HG03066 (cell line): ENCODE results near the gene NACC2.

Experiments
- ATAC-seq: cut with Tn5 transposase; IDR thresholded peaks from one replicate; pipeline ENCODE4 v1.9.1; 2021; ENCODE audit warnings: low read depth; ENCODE audit not compliant: unreplicated experiment

The NACC2 gene

DNA sequence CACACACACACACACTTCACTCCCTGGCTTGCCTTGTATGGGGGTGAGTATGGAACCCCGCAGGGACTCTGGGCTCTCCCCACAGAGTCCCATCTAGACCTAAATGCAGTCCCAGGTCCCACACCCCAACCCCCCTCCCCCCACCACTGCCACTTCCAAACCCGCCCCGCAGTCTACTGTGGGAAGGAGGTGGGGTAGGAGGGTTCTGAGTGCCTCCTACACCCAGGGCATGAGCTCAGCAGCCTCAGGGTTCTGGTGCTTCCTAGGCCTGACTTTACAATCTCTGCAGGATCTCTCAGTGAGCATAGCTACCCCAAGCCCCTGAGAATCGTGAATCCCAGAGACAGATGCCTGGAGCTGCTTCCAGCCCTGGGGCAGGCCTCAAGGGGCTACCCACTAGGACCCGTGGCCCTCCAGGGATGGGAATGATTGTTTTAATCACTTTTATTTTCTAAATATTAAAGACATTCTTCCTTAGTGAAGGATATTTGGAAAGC lies 1.5 kb upstream of the NACC2 start:
- no peak for ATAC-seq

DNA sequence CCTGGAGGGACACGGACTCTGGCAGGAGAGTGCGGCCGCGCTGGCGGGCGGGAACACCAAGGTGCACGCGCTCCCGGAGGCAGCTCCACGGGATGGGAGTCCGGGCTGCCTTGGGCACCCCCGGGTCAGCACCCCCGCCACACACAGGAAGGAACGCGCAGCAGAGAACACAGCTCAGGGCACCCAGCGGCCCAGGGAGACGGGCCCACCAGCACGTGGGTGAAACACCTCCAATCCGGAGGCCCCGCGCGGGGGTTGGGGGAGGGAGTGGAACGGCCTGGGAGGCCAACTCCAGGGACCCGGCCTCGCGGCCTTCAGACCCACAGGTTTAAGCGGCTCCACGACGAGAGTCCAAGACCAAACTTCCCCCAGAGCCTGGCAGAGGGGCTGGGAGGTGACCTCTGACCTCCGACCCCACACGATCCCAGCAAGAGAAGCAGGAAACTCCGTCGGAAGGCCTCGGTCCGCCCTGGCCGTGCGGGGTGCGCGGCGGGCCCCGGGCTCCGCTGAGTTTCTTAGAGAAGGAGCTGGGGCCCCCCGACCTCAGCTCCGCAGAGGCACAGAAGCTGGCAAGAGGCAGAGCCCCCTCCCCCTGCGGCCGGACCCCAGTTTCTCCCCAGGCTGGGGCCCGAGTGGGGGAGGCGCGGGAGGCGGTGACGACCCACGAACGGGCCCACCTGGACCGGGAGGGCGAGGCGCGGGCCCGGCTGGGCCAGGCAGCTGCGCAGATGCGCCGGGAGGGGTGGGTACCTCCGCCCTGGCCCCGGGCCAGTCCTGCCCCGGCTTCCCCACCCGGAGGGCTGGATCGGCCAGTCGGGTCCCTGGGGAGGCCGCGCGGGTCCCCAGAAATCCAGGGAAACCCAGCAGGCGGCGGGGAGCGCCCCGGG lies 851 bp downstream of the NACC2 start:
- ATAC-seq, result no peak

DNA sequence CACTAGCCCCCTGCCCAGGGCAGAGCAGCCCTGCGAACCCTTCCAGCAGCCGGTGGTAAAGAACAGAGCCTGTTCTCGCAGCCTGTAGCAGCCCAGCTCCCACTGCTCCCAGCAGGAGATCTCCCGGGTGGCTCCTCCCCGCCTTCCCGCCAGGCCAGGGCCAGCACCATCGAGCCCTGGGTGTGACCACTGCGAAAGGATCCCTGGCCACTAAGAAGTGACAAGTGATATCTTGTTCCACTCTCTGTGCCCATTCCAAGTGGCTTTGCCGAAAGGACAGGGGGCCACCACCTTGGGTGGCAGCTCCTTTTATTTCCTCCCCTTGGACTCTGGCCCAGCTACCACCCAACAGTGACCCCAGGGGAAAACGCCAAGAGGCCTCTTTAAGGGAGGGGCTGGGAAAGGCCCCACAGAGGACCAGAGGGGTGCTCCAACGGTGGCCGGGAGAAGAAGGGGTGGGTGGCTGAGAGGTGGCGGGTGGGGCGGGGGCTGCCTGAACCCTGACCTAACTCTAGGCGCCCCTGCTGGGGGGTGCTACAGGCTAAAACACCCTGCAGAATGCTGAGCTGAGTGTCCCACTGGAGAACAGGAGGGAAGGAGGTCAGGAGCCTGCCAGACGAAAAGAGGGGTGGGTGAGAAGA lies 1.6 kb downstream of the NACC2 start:
- no peak for ATAC-seq

DNA sequence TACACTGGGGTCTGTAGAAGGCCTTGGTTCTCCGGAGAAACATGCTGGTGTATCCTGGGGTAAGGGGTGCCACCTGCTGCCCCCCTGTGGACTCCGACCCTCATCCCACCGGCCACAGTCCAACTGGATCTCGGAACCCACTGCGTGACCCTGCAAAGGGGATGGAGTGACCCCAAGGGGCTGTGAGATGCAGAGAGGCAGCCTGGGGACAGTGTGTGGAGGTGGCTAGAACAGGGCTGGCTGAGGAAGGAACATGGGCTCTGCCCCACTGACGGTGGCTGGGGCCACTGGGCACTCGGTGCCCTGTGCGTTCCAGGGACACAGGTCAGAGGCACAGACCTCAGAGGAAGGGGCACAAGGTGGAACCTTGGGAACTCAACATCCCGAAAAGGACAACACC lies 2.3 kb downstream of the NACC2 start:
- no peak for ATAC-seq

DNA sequence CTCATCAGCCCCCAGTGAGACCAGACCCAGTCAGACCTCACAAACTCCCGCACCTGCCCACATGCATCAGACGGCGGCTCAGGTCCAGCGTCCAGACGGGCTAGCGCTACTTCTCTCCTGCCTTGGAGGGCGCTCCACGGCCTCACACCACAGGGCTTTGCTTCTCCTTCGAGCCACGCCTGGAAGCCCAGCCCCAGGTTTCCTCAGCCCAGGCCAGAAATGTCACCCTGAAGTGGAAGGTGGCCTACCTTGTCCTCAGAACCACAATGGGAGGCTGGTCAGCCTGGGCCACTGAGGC lies 2.8 kb downstream of the NACC2 start:
- ATAC-seq, result no peak

DNA sequence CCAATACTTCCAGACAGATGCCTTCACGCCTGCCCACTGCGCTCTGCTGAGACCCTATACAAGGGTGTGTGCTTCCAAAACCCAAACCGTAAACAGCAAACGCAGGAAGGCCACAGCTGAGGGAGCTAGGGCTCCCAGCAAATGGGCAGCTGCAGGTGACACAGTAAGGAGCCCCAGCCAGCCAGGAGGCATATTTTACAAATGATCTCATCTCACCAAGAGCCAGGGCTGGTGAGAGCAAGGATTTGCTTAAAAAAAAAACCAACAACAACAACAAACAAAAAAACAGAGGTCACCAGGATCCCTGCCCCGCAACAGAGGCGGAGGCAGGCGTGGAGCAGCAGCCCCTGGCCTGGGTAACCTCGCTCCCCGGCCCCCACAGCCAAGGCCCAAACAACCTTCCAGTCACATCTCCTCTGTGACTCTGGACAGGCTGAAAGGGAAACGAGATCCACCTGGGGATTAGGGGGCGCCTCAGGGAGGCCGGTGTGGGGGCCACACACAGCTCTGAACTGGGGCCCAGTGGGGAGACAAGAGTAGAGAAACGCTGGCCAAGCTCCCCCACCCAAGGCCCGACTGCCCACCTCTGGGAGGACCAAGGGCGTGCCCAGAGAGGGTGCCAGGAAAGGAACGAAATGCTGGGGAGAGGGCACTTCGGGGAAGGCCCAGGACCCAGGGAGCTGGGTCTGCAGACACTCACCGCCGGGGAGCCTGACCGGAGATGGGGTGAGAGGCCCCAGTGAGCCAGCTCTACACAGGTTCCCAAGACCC lies 3.3 kb downstream of the NACC2 start:
- no peak for ATAC-seq

DNA sequence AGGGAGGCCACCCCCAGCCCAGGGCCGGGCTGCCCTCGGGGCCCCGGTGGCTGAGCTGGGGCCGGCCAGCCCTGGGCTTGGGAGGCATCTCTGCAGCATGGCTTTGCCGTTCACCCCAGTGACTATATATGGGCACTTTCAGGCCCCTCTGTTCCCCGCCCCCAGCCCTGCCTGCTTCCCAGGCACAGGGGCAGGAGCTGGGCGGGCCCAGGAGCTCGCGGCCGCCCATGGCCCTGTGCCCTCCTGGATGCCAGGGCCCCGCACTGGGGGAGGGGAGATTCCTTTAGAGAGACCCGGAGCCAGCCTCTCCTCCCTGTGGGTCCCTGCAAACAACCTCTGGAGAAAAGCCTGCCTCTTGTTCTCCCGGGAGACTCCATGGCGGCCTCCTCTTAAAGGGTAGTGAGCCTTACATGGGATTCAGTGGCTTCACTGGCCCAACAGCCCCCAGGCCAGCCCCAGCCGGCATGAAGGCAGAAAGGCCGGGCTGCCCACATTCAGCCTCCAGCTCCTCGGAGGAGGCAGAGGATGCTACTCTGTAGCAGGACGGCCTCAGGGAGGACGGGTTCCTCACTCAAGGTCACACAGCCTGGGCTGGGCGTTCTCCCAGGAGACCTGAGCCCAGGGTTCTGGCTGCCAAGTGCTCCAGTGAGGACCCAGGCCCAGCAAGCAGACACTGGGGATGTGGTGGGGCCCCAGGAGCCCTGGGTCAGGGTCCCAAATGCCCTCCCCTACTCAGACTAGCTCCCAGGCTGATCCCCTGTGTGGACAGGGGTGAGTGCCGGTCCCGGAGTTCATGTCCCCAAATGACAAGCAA lies 4.1 kb downstream of the NACC2 start:
- no peak for ATAC-seq

DNA sequence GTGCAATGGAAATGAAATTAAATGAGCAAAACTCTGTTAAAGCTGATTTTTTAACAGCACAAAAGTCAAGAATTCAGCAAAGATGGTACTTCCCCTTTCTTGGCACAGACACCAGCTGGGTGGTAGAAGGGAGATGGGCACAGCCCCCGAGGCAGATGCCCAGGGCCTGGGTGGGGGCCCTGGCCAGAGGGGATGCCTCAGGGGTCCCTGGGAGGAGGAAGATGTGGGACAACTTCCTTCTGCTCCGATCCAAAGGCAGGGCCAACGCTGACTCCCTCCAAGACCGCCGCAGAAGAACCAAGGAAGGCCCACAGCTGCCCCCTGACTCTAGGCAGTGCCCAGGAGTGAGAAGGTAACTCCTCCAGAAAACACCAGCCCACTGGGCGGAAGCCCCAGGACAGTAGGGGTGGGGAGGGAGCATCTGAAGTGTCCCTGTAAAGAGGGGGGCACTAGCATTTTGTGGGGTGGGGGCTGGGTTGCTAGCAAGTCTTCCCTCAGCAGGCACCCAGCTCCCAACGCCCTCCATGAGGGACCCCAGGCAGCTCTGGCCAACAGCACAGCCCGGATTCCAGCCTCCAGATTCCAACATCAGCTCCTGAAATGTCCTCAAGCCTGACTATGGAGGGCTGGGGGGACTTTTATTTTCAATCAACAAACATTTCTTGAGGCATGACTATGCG lies 4.9 kb downstream of the NACC2 start:
- ATAC-seq, result no peak

DNA sequence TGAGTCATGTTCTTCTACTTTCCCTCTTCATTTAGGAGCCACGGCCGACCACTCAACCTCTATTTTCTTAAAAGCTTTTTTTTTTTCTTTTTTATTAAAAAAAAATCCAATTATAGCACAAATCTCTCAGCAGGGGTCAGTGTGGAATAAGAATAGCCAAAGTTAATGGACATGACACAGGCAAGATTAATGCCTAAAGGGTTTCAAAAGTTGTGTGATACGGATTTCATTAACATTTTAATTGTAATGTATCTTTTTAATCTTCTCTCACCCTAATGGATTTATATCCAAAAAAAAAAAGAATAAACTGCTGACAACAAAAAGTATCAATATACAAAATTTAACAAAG lies 5.4 kb downstream of the NACC2 start:
- ATAC-seq, result no peak

DNA sequence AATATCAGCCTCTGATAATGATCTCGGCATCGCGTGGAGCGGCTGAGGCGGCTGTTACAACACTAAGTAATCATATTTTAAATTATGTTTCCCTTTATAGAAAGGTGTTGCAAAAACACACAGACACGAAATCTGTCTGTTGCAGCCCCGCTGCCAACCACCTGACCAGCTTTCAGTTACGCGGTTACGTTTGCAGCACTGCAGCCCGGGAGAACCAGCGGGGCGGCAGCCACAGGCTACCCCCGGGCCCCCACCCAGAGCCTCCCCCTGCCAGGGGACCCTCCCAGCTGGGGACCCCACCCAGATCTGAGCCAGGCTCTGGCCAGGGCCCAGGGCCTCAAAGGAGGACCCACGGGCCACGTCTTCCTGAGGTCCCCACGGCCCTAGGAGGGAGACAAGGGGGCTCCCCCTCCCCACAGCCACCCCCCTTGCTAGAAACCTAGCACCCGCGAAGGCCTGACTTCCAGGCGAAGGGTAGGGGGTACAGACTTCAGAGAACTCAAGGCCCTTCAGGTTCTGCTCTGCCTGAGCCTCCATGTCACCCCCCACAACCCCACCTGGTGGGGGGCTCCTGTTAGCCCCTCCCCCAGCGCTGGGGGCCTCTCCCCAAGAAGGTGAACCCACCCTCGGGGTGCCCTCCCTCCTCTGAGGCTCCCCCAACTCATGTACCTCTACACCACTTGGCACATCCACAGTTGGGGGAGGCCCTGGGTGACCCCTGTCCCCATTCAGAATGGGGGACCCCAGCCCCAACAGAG lies 6.0 kb downstream of the NACC2 start:
- no peak for ATAC-seq

DNA sequence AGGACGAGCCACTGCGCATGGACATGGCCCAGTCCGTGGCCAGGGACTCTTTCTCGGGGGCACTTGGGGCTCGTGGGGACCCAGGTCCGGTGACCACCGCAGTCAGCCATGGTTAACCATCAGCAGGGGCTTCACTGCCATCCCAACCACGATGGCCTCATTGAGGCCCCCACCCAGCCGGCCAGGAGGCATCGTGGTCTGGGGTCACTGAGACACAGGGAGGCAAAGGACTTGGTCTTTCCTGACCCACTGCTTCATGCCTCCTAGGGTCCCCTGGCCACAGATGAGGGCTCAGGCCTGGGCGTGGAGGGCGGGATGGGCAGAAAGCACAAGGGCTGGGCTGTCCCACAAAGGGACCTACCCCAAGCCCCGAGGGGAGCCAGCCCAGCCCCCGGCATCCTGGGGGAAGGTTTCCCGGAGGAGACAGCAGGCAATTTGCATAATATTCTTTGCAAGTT lies 6.6 kb downstream of the NACC2 start:
- no peak for ATAC-seq

DNA sequence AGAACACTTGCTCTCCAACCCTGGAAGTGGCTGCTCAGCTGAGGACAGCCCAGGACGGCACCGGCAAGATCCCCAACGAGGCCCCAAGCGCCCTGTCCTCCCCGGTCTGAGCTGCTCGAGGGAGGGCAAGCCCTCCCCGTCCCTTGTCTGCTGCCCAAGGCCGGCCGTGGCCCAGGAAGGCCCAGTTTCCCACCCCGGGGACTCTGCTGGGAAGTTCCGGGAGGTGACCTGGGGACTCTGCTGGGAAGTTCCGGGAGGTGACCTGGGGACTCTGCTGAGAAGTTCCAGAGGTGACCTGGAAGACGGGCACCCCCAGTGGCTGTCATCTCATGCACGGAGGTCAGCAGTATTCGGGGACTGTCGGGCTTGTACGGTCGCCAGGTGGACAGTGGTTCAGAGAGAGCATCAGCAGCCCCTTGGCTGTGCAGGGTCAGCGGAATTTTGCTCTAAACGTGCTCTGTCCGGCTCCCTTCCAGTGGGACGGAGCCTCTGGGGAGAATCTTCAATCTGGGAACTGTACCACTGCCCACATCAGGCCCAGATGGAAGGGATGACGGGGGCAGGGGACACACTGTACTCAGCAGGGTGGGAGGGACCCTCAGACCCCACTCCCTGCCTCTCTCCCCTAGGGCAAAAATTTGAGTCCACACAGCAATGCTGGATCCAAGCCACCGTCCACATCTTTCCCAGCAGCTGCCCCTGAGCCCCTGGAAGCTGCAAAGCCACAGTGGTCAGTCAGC lies 7.2 kb downstream of the NACC2 start:
- no peak for ATAC-seq

DNA sequence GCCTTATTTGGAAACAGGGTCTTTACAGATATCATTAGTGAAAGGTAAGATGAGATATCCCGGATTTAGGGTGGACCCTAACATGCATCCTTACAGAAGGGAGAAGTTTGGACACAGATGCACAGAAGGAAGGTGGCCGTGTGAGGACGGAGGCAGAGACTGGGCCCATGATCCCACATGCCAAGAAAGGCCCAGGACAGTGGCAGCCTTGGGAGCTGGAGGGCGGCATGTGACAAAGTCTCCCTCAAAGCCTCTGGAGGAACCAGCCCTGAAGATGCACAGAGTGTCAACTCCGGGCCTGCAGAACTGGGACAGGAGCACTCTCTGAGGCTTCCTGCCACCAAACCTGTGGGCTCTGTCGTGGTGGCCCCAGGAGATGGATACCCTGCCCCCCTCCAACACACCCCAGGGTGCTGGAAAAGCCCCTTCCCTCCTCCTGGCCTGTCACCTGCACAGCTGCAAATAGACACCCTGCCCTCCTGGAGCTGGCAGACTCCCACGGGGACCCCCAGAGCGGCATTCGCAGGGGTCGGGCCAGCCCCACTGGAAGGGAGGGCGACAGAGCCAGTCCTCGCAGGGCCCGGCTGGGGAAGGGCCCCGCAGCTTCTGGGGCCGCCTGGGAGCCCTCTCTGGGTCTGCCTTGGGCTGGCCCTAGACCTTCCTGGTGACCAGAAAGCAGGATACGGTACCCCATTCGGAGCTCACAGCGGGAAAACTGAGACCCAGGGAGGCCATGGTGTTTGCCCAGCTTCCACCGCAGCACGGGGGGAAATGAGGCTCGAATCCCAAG lies 7.9 kb downstream of the NACC2 start:
- no peak for ATAC-seq

DNA sequence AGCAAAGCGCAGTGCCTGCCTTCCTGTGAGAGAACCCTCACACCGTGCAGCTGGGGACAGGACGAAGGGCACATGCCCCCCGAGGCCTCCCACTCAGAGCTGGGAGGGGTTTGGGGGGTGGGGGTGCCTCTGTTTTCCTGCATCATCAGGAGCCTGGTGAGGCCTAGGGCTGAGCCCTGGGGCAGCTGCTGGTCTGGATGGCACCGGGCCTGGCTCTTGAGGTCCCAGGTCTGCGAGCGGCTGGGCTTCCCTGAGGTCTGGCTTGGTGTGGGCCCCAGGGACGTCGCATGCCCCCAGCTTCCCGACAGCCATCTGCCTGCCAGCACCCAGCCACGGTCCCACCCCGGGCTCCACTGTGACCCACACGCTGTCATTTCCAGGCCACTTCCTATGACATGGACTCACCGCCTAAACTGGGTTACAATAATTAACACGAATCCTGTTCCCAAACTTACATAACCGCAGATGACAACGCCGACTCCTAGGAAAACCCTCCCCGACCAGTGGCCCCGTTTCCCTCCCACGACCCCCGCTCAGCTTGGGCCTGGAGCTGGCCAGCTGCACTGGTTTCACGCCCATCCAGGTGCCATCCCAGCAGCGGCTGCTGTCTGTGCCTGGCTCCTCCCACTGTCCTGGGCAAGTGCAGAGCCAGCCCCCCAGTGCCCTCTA lies 8.7 kb downstream of the NACC2 start:
- no peak for ATAC-seq

DNA sequence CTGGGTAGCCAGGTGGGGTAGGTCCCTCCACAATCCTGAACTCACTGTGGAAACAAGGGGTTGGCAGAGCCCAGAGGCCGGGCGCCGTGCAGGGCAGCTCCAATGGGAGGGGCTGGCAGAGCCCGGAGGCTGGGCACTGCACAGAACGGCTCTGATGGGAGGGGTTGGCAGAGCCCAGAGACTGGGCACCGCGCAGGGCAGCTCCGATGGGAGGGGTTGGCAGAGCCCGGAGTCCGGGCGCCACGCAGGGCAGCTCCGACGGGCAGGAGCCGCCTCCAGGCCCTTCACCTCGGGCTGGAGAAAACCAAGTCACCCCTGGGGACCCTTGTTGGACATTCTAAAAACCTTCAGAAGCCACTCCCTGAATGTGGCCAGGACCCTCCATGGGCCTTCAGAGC lies 9.3 kb downstream of the NACC2 start:
- ATAC-seq, result no peak

DNA sequence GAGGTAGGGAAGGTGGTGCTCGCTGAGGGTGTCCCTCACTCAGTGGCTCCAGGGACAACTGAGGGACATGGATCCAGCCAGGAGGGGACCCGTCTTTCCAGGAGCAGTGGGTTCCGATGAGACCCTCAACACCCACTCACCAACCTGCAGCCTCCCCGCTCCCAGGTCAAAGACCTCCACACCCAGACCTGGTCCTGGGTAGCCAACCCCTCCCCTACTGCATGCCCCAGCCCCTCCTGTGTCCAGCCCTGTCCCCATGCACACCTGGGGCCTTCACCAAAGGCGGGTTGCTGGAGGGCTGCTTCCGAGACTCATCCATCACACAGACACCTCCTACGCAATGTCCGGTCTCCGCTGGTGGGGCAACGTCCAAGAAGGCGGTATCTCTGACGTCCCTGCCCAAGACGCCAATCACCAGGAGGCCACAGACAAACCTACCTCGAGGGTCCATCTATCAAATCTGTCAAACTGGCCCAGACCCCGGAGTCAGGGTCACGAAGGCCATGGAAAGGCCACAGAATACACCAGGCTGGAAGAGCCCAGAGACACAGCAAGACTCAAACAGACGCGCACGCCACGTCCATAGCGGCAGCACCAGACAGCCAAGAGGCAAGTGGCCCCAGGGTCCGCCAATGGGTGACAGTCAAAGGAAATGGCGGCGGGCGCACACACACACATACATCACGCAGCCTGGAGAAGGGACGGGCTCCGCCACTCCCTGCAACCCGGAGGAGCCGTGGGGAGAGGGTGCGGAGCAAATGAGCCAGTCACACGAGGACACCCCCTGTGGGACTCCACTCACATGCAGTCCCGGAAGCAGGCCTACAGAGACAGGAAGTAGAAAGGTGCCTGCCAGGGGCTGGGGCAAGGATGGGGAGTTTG lies 10.8 kb downstream of the NACC2 start:
- ATAC-seq, result no peak
